Testis (tissue), 3 donors: ENCODE measurements around the gene CYGB. TPM values are rescaled to one million over a fixed set of nuclear protein-coding genes. Genes with fewer than 3 reads are reported as not detected.
"Not testable (repeated sequence)": the region's sequence is repeated elsewhere in the genome, so short reads cannot be mapped to it uniquely, and the experiment has no call there.

ENCODE experiments used
- DNase-seq: peaks from one replicate; pipeline ENCODE4 v3.0.0-alpha.2; 2019
- H3K27ac ChIP-seq, 2 donors: fragments of 200-600 bp; sonication (generic); one replicate each; pipeline ENCODE4 v1.5.1; 2019
- H3K27me3 ChIP-seq: fragments of 200-600 bp; sonication (generic); one replicate; pipeline ENCODE4 v1.5.1; 2019
- H3K36me3 ChIP-seq: fragments of 200-600 bp; sonication (generic); one replicate; pipeline ENCODE4 v1.5.1; 2017; ENCODE audit warnings: low read depth; ENCODE audit errors: missing control alignments
- H3K4me1 ChIP-seq: fragments of 200-600 bp; sonication (generic); one replicate; pipeline ENCODE4 v1.5.1; 2019
- H3K4me3 ChIP-seq, 2 donors: fragments of 200-600 bp; sonication (generic); one replicate each; pipeline ENCODE4 v1.5.1; 2017 to 2019
- H3K9me3 ChIP-seq: fragments of 200-600 bp; sonication (generic); one replicate; pipeline ENCODE4 v1.5.1; 2017
- CTCF ChIP-seq, 3 experiments: fragments of 450-650 bp in 2 of 3; fragments of 200-600 bp in 1 of 3; sonication (generic) in 1 of 3; IDR thresholded peaks; one replicate each; pipeline ENCODE4 v1.5.1; 2016 to 2019; ENCODE audit warnings: antibody characterized with exemption in 3 of 3, mild to moderate bottlenecking in 2 of 3, moderate library complexity in 1 of 3
- POLR2A ChIP-seq: fragments of 450-650 bp; IDR thresholded peaks from one replicate; pipeline ENCODE4 v1.6.1; 2017; ENCODE audit warnings: antibody characterized with exemption, mild to moderate bottlenecking, moderate library complexity
- WGBS, 2 donors: methylation state at CpG; one replicate each; pipeline ENCODE4 v1.1.5; 2018; 5-methylcytosine and 5-hydroxymethylcytosine counted together
- intact Hi-C: fragments of 100-400 bp; cut with DNase I; formaldehyde crosslinking; loops from one replicate; pipeline ENCODE4 v1.15.1; 2023; ENCODE audit warnings: low total_unique reads
- polyA plus RNA-seq: library from polyadenylated mRNA; stranded (reverse); fragments of 350-450 nt; fragmentation: Illumina TruSeq; extraction: RNeasy Lipid Tissue Mini Kit (QIAGEN cat#74804); gene quantifications from one replicate; pipeline ENCODE4 v1.2.3, GENCODE V29; 2014; ENCODE audit warnings: low read depth, low replicate concordance; ENCODE audit not compliant: insufficient read depth
- total RNA-seq, 2 donors: library from RNA; depleted of rRNA; stranded (reverse); fragments of >200 nt; gene quantifications; one replicate each; pipeline ENCODE4 v1.2.3, GENCODE V29; 2016

The CYGB gene
- total and polyA plus RNA-seq, 3 donors from 2014 or later = 3.4 to 9.9 (median 7.2) TPM

DNA sequence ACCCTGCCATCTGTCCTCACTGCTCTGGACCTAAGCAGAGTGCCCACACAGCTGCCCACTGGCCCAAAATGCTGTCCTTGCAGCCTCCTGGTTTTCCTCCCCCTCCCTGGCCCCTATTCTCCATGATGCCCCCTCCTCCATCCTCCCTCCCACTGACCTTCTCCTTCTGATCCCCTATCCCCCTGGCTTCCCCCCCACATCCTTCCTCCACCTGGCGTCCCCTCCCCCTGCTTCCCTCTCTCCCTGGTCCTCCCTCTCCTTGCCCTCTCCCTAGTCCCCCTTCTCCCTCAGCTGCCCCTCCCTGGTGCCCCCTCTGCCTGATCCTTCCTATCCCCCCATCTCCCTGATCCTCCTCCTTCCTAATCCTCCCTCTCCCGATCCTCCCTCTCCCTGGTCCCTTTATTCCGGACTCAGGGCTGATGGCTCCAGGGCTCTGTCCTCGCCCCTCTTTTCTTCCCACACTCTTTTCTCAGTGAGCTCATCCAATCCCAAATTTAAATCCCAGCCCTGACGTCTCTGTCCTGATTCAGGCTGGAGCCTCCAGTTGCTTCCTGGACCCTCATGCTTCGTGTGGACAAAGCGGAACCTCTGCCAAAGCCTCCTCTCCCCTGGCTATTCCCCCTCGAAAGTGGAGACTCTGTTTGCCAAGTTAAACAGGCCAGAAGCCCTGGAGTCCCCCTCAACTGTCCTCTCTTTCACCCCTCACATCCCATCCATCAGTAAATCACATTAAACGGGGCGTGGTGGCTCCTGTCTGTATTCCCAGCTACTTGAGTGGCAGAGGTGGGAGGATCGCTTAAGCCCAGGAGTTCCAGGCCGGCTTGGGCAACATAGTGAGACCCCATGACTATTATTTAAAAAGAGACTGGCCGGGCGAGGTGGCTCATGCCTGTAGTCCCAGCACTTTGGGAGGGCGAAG lies 18.2 kb downstream of the CYGB start:
- WGBS, 2 donors = 80 to 83% methylated on average over 15 of the region's 15 CpGs
- Histone ChIP-seq H3K27ac (no peak overlapping the region), H3K36me3 (no peaks in the 10 kb centered on the region), H3K4me3 (no peak overlapping the region), H3K4me1 (peaks cover 12% of the 10 kb centered on the region), H3K27me3 (no peaks in the 10 kb centered on the region), H3K9me3 (no peaks in the 10 kb centered on the region)
- DNase-seq = no peak
- intact Hi-C loops = no loop called here
- no peak for TF ChIP-seq POLR2A
- no peak for TF ChIP-seq CTCF (IDR thresholded peaks at IDR 0.05)

DNA sequence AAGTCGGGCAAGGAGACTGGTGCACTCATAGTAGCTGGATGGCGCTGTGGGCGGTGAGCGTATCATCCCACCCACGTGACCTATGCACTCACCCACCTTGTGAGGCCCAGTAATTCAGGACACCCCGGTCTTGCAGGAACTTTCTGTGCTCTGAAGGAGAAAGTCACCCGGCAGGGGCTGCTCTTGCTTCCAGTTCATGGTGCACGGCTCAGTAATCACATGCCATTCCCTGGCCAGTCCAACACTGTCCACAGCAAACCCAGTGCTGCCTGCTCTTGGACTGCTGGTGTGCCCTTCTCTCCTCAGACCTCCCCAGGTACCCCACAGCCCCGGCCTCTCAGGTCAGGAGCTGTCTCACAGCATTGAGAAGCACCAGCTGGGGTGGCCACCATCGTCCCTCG lies 19.9 kb downstream of the CYGB start:
- no peak overlapping the region for H3K4me3 ChIP-seq
- no peak for TF ChIP-seq POLR2A
- TF ChIP-seq CTCF (IDR thresholded peaks at IDR 0.05) = no peak
- no peaks in the 10 kb centered on the region for H3K27me3 ChIP-seq
- 78 to 83% methylated on average over 8 to 11 of the region's 11 CpGs for WGBS, 2 donors
- intact Hi-C loops = no loop called here
- no peaks in the 10 kb centered on the region for H3K36me3 ChIP-seq
- no peak overlapping the region for H3K27ac ChIP-seq
- H3K4me1 ChIP-seq = peaks cover 2% of the 10 kb centered on the region
- no peaks in the 10 kb centered on the region for H3K9me3 ChIP-seq
- no peak for DNase-seq

- Histone ChIP-seq H3K4me3 (no peak overlapping the region), H3K27ac (peak overlapping the region; percentile 63 to 79), H3K27me3 (no peaks in the 10 kb centered on the region), H3K9me3 (no peaks in the 10 kb centered on the region), H3K36me3 (no peaks in the 10 kb centered on the region), H3K4me1 (peaks cover 2% of the 10 kb centered on the region)
- 54 to 55% methylated on average over 22 of the region's 22 CpGs for WGBS, 2 donors
- DNase-seq = peak; percentile 67
- intact Hi-C loops = no loop called here
- TF ChIP-seq POLR2A (no peak), CTCF (IDR thresholded peaks at IDR 0.05) (no peak)
Measured at GRCh38 chr17:76515274-76515949, 22.1 kb downstream of the CYGB start.

GRCh38 chr17:76514355-76514754 lies 23.2 kb downstream of the CYGB start:
- H3K27me3 ChIP-seq, H3K4me1 ChIP-seq, H3K4me3 ChIP-seq, H3K9me3 ChIP-seq, DNase-seq, H3K27ac ChIP-seq, intact Hi-C loops, H3K36me3 ChIP-seq: not testable (repeated sequence)
- WGBS, 2 donors = 91 to 95% methylated on average over 6 of the region's 6 CpGs

GRCh38 chr17:76513306-76513692 lies 24.2 kb downstream of the CYGB start:
- Histone ChIP-seq H3K27ac (no peak overlapping the region), H3K27me3 (no peaks in the 10 kb centered on the region), H3K36me3 (no peaks in the 10 kb centered on the region), H3K4me1 (peaks cover 2% of the 10 kb centered on the region), H3K9me3 (no peaks in the 10 kb centered on the region), H3K4me3 (no peak overlapping the region)
- TF ChIP-seq POLR2A = no peak
- TF ChIP-seq CTCF (IDR thresholded peaks at IDR 0.05) = no peak
- 73 to 78% methylated on average over 6 of the region's 6 CpGs for WGBS, 2 donors
- intact Hi-C loops = no loop called here
- DNase-seq = no peak
